HG03196 (cell line): ENCODE data around the gene CLPTM1L.

ENCODE experiments used
- ATAC-seq: cut with Tn5 transposase; IDR thresholded peaks from one replicate; pipeline ENCODE4 v1.9.1; 2021; ENCODE audit not compliant: unreplicated experiment

CLPTM1L gene

GRCh38 chr5:1315709-1316587 is 29.0 kb downstream of the CLPTM1L start:
- ATAC-seq, result peak; percentile 47

- no peak for ATAC-seq
These were observed 29.7 kb downstream of the CLPTM1L start for GRCh38 chr5:1315018-1315708.

GRCh38 chr5:1314564-1314982 is 30.3 kb downstream of the CLPTM1L start:
- ATAC-seq, result no peak

- ATAC-seq, result peak; percentile 81
These were observed 31.7 kb downstream of the CLPTM1L start for GRCh38 chr5:1312993-1313833.

DNA sequence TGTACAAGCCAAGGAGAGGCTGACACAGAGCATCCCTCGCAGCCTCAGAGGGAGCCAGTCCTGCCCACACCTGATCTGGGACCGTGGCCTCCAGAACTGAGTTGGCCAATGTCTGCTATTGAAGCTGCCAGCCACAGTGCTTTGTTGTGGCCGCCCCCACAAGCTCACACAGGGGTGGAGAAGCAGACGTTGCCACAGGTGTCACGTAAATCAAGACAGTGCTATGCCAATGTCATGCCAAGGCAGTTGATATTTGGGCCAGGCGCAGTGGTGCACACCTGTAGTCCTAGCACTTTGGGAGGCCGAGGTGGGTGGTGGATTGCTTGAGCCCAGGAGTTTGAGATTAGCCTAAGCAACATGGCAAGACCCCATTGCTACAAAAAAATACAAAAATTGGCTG is 32.7 kb downstream of the CLPTM1L start:
- no peak for ATAC-seq

DNA sequence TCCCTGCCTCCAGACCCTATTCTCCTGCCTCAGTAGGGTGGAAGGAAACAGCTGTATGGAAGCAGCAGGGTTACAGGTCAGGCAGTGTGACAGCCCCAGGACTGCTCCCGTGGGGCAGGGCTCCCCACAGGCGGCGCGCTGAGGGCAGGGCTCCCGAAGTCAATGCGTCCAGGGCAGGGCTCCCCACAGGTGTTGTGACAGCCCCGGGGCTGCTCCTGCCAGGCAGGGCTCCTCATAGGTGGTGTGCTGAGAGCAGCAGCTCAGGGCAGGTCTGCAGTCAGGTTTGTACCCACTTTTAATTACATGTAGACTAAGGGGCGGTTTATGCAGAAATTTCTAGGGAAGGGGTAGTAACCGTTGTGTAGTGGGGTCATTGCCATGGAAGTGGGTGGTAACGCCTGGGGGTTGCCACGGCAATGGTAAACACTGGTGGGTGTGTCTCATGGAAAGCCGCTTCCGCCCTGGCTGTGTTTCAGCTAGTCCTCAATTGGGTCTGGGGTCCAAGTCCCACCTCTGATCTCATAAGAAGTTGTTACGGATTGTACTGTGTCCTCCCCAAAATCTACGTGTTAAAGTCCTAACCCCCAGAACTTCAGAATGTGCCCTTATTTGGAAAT is 33.4 kb downstream of the CLPTM1L start:
- no peak for ATAC-seq

DNA sequence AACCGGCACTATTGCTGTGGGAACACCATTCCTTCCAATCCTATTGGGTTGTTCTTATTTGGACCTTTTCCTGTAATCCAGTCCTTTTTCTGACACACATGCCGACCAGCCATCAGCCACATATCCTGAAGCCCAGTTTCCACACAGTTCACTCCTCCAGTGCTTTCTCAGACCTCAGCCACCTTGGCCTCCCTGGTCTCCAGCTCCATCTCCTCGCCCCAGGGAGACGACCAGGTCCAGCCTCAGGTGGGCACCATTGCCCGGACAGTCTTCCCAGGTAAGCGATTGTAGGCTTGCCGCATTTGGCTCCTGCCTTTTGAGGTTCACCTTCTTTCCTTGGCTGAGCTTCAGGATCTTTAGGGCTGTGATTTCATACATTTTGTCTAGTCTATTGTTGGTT is 34.8 kb downstream of the CLPTM1L start:
- ATAC-seq, result no peak

GRCh38 chr5:1304033-1304432 is 40.9 kb downstream of the CLPTM1L start:
- ATAC-seq, result no peak

DNA sequence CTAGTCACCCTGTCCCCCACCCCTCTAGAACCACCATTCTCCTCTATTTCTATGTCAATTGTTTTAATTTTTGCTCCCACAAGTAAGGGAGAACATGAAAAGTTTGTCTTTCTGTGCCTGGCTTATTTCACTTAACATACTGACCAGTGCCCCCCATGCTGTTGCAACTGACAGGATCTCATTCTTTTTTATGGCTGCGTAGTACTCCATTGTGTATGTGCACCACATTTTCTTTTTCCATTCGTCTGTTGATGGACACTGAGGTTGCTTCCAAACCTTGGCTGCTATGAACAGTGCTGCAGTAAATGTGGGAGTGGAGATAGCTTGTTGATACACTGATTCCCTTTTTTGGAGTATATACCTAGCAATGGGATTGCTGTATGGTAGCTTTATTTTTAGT is 42.6 kb downstream of the CLPTM1L start:
- no peak for ATAC-seq

- ATAC-seq, result no peak
These were observed 44.3 kb downstream of the CLPTM1L start for GRCh38 chr5:1300581-1301083.

GRCh38 chr5:1299961-1300360 is 44.9 kb downstream of the CLPTM1L start:
- no peak for ATAC-seq

GRCh38 chr5:1299511-1299850 is 45.4 kb downstream of the CLPTM1L start:
- ATAC-seq, result no peak

DNA sequence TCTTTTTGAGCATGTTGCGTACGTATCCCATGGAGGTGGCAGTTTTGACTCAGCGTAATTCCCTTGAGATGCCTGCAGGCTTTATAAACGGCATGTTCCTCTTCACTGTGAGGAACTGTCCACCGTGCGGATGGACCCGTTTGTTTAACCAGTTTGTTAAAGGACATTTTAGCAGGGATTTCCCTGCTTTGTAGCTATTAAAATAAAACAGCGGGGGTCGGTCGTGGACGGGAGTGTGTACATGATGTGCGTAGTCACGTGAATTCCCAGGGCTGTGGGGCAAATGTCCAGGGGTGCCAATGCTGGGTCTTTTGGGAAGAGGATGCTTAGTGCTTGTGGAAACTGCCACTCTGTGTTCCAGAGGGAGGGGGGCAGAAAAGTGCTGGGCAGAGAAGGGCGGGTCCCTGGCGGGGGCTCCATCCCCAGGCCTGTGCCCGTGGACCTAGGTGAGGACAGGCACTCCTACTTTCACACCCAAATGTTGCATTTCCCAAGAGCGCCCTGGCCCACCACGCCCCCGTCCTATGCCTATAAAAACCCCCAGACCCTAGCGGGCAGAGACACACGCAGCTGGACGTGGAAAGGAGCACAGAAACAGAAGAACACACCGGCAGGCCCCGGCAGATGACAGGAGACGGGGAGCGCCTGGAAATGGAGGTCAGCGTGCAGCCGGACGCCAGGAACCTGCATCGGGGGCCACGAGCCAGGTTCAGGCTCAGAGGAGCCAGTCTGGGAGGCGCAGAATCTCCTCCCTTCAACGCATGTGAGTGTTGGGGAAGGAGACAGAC is 46.0 kb downstream of the CLPTM1L start:
- no peak for ATAC-seq

DNA sequence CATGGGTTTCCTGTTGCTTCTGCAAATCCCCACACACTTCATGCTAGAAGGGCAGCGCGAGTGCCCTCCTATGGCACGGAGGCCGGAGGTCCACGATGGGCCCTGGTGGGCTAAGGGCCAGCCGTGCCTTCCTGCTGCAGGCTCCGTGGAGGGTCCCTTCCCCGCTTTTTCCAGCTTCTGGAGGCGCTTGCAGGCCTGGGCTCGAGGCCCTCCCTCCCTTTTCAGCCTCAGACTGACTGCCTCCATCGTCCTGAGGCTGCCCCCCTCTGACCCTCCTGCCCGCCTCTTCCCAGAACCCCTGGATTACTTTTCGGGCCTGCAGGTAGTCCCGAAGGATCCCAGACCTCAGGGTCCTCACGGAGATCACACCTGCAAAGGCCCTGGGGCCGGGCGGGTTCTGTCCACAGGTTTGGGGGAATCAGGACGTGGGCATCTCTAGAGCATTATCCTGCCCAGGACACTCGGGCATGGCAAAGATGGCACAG is 46.8 kb downstream of the CLPTM1L start:
- ATAC-seq, result no peak

GRCh38 chr5:1297243-1297642 is 47.7 kb downstream of the CLPTM1L start:
- no peak for ATAC-seq

GRCh38 chr5:1295650-1296037 is 49.3 kb downstream of the CLPTM1L start:
- ATAC-seq, result no peak

GRCh38 chr5:1294835-1295649 is 49.9 kb downstream of the CLPTM1L start, which contains the start of gene TERT:
Gene TERT (minus strand): TSS chr5:1295068. CDS start chr5:1294989, 79 bp downstream.
- no peak for ATAC-seq

GRCh38 chr5:1294206-1294834 is 50.6 kb downstream of the CLPTM1L start:
- no peak for ATAC-seq
